HG03060 (cell line): ENCODE measurements around the gene WHRN.

Experiments used
- ATAC-seq: cut with Tn5 transposase; IDR thresholded peaks from one replicate; pipeline ENCODE4 v1.9.1; 2021; ENCODE audit warnings: low read depth, moderate number of reproducible peaks; ENCODE audit not compliant: unreplicated experiment

Gene WHRN

DNA sequence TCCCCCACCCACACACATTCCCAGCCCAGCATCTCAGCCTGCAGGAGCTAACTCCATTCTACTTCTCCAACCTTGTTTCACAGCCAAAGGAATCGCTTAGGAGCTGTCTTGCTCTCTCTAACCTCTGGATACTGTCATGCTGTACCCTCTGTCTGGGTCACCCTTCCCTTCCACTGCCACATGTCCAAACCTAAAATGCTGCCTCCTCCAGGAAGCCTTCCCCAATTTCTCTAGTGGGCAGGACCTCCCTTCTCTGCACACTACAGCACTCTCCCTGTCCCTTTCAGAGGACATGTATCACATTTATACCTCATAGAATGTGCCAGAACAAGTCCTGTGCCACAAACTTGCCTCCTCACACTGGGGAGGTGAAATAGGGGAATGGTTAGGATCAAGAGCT is 30.8 kb downstream of the WHRN start:
- ATAC-seq = no peak

DNA sequence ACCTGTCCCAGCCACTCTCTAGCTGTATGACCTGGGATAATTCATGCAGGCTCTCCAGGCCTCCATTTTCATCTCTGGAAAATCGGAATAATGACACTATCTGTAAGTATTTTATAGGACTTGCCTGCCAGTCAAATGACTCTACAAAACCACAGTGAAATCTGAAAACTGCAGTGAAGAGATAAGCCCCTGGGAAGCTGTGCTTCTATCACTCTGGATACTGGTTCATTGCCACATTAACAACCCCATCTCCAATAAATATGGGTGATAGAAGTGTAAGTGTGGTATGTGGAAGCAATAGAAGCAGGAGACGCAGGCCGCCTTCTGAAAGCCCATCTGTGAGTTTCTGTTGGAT is 31.8 kb downstream of the WHRN start:
- ATAC-seq = no peak

DNA sequence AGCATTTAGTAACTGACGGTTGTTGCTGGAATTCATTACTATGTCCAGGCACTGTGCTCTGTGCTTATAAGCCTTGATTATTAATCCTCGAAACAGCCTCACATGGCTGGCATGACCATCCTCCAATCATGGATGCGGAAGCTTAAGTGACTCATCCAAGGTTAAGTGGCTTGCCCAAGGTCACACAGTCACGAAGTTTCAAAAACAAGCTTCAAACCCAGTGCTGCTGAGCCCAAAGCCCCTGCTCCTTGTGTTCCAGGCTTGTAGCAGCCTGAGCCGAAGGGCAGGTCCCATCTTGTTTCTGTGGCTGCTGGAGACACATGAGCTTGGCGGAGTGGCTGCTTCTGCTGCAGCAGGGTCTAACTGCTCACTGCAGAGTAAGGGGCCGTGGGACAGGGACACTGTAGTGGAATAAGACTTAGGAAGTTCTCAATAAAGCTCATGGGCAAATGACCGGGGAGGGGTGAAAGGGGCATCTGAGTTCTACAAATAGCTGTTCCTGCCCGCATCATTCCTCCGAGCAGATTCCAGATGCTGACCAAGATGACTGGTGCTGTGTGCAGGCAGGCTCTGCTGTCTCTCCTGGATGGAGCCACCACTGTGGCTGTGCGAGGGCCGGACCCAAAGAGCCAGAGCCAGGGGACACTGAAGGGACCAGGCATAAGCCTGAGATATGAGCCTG is 32.4 kb downstream of the WHRN start:
- ATAC-seq = no peak

DNA sequence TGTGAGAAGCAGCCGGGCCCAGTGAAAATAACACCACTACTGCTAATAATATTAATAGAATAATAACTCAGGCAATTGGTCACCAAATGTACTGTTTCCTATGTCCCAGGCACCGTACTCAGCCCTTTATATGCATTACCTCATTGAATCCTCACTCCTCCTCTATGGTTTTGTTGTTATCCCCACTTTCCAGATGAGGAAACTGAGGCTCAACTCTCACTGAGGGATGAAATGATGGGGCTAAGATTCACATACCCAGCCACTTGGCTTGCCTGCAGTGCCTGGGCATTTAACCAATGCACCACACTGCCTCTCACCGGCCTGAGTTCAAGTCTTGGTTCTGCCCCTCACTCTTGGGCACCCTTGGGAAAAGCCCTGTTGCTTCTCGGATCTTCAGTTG is 34.1 kb downstream of the WHRN start:
- no peak for ATAC-seq

DNA sequence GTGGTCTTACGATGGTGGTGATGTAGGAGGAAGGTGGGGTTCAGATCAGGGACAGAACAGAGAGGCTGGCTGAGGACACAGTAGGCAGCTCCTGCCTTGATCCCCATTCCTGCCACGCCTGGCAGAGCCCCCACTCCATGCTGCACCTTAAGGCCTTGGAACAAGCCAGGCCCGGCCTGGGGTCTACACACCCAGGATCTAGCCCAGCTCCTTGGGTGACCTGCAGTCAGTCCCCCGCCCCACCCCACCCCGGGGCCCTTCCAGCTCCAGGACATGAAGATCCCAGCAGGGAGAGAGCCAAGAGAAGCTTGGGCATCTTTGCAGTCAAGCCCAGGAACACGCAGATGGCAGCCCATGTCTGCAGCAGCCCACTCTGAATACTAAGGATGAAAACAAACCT is 34.7 kb downstream of the WHRN start:
- no peak for ATAC-seq

DNA sequence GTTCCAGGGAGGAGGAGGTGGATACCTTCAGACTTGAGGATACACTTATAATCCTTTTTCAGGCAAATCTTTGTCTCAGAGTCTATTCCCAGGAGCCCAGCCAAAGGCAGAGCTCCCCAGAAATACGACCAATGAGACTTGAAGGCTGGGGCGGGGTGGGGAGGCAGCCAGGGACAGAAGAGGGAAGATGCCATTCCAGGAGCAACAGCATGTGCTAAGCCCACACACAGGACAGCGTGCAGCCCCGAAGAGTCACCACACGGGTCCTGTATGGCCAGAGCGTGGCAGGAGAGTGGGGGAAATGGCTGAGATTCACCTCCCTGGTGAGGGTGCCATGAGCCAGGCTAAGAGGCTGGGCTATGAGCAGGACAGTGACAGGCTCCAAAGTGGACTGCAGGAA is 35.2 kb downstream of the WHRN start:
- no peak for ATAC-seq

DNA sequence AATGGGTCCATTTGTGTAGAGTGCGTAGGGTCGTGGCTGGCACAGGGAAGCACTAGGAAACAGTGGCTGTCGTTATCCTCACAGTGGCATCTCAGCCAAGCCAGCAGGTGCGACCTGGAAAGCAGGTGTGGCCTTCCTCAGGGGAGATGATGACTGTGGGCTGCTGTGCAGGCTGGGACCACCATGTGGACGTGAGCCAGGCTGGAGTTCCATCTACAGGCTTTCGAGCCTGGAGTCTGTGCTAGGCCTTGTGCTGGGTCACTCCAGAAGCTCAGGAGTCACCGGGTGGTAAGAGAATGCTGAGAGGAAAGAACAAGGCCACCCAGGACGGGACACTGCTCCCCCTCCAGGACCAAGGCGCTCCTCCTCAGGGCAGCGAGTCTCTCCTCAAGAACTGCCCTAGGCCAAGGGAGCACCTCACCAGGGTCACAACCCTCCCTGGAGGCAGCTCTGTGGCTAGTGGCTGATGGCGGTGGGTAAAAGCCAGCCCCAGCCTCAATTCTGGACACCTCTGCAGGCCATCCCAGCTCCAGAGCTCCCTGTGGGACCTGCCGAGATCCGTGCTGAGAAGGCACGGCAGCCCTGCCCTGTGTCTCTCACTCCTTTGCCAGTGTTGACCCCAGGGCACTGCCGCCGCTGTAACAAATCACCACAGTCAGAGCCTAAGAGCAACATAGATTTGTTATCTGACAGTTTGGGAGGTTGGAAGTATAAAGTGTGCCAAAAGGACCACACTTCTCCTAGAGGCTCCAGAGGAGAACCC is 36.0 kb downstream of the WHRN start:
- no peak for ATAC-seq

DNA sequence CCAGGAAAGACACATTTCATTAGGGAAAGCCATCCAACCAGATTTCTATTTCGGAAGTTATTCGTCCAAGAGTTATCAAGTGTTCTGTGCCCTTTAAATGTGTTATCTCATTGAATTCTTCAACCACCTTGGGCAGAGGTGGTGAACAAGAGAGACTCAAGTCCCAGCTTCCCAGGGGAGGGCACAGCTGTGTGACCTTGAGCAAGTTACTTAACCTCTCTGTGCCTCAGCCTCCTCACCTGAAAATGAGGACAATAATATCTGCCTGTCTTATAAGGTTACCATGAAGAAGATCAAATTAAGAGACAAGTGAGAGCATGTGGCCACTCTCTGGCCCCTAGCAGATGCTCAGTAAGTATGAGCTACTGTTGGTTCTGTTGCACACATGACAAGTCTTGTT is 37.4 kb downstream of the WHRN start:
- ATAC-seq = no peak

DNA sequence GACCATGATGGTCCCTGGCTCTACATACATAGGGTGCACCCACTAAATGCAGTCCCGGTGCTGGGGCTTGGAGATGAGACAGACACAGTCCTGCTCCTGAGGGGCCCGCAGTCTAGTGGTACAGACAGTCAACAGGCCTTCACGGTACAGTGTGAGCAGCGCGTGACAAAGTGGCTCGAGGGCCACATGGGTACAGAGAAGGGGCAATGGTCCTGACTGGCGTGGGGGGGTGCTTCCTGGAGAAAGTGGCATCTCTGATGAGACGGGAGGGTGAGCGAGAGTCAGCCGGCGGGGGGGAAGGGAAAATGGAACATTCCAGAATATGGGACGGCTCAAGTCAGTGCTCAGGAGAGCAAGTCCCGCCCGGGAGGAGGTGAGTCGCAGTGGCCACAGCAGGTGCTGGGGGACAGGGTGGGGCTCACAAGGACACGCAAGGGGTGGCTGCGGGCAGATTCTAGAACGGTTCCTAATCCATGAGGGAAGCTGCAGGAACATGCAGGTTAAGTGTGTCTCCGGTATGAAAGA is 38.0 kb downstream of the WHRN start:
- no peak for ATAC-seq

DNA sequence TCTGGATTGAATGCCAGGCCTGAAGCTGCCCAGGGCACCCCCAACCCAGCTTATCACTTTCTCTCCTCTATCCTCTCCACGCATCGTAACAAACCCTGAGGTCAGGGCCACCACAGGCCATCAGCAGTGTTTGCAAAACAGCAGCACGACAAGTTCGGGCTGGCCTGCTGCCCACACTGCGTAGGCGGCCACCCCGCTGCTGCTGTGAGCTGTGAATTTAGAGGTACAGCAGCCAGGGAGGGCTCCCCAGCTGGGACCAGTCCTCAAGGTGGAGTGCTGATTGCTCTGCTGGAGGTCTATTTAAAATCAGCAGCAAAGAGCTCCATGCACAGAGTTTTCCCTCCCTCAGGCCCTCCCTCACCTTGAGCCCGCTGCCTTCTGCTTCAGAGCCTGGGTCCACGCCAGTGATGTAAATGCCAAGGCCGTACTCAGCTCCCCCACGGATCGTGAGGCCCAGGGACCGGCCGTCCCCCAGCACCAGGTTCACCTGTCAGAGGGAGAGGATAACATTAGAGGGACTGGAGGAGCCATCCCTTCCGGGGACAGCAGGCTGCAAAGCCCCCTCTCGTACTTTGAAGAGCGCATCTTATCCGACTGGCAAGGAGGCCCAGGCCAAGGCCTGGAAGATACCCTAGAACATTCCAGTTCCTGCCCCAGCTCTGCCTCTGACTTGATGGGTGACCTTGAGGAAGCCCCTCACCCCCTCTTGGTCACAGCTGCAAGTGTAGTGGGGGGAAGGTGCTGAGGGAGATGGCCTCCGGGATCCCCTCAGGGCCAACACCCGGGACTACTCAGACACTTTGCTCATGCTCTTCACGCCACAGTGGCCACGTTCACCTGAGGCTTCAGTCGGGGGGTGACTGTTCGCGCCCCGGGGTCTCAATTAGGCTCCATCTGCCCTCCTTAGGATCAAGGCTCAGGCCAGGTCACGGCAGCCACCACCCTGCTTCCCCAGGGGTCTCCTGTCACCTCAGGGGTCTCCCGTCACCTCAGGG is 39.1 kb downstream of the WHRN start:
- no peak for ATAC-seq

DNA sequence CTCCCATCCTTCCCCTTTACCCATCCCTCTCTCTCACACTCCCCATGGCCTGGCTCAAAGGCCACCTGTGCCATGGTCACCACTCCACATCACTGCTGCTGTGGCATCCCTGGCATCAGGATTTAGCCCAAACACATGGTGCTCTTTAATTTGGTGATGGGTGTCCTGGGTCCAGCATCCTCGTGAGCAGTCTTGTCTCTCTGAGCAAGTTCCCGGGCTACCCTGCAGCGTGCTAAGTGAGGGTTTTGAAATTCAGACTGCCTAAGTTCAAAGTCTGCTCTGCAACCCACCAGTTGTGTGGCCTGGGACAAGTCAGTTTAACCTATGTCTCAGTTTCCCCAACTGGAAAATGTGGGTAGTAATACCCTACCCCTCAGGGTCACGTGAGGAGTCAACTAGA is 39.9 kb downstream of the WHRN start:
- no peak for ATAC-seq

DNA sequence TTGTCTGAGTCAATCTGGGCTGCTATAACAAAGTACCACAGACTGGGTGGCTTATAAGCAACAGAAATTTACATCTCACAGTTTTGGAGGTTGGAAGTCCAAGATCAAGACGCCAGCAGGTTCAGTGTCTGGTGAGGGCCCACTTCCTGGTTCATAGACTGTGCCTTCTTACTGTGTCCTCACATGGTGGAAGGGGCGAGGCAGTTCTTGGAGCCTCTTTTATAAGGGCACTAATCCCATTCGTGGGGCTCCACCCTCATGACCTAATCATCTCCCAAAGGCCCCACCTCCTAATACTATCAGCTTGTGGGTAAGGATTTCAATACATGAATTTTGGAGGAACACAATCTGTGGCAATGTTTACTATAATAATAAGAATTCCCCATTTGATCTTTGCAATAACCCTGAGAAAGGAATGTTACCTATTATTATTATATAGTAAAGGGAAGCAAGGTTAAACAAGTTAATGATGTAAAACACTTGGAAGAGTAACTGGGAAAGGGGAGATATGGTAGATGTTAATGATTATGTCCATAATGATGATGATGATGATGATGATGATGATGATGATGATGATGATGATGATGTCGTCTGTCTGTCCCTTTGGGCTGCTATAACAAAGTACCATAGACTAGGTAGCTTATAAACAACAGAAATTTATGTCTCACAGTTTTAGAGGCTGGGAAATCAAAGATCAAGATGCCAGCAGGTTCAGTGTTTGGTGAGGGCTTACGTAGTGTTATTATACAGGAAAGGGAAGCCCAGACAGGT is 40.8 kb downstream of the WHRN start:
- no peak for ATAC-seq

DNA sequence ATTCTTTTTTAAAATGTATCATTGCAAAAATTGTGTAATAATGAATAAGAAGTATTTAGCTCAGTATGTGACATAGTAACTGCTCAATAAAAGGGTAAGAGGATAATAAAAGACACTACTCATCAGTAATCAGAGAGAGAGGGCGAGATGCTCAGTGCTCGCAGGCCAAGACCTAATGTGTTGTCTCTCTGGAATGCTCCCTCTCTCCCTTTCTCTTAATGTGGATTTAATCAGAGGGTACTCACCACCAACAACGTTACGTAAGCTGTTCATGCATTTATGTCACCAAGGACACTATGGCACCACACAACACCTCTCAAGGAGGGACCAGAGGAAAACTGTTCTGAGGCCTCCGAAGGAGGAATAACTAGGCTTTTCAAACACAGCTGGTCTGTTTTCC is 42.5 kb downstream of the WHRN start:
- ATAC-seq = no peak

DNA sequence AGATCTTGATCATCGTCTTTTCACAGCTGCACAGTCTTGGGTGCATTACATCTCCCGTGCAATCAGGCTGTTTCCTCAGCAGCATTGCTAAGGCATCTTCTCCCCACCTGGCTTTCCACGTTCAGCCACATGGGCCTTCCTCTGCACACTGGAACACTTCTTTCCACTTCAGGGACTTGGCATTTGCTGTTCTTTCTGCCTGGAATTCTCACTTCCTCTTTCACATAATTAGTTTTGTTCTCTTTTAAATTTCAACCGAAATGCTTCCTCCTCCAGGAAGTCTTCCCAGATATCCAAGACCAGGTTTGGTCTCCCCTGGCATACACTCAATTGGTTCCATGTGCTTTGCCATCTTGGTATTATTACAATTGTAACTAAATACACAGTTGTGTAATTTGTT is 43.8 kb downstream of the WHRN start:
- no peak for ATAC-seq

DNA sequence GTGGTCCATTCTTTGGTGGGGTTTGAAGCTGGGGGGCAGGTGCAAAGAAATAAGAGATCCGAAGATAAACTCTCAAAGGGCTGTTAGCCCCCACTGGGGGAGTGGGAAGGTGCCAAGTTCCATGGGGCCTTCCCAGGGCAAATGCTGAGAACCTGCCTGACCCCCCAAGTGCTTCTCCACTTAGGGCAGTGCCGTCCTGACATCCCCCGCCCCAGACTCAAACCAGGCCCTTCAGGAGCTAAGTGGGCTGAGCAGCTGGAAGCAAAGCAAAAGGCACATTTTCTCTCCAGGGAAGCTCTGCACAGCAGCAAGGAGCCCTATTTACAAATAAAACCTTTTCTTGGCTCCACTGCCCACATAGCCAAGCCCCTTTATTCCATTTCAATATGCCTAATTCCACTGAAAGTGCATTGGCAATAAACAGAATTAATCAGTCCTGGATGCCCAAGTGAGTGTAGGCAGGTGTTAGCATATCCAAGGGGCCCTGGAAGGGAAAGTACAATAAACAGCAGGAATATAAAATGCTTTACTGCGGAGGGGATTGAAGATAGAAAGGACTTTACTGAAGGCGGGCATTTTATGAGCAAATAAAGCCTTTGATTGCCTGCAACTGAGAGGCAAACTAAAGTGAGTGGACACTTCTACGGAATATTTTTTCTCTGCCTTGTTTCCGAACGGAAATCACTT is 44.6 kb downstream of the WHRN start:
- ATAC-seq = no peak

DNA sequence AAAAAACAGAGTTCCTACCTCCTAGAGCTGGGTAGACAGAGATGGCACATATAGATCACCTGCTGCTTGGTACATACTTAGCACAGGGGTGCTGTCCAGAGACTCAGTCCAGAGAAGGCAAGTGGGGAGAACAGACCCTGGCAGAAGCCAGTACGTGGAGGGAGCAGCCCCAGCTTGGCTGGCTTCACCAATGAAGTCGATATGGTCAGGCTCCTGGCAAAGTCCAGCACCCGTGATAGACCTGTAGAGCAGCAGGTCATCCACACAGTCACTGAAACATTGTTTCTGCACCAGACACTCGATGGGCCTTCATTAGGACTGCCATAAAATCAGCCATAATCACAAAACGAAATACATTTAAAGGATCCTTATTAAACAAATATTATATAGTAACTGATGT is 45.8 kb downstream of the WHRN start:
- no peak for ATAC-seq

DNA sequence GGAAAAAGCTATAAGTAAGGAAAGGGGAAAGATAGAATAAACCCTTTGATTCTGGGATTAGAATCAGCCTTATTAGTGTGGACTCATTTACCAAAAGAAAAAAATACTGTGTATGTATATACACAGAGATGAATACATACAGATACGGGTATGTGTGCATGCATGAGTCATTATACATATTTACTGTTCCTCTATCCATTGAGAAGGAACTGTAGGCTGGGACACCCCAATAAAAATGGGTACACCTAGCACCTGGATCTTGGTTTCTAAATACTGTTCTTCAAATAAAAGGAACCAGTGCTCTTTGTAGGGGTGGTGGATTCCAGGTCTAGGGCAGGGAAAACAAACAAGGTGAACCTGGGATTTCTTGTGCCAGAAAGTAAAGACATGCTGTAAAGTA is 48.3 kb downstream of the WHRN start:
- no peak for ATAC-seq

DNA sequence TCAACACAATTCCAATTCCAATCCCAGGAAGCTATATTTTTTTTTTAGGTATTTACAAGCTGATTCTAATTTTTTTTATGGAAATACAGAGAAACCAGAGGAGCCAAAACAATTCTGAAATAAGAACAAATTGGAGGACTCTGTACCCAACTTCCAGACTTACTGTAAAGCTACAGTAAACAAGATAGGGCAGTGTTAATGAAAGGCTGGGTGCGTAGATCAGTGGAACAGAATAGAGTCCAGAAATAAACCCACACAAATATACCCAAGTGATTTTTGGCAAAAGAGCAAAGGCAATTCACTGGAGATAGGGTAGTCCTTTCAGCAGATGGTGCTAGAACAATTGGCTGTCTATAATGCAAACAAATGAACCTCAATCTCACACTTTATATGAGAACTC is 50.6 kb downstream of the WHRN start:
- ATAC-seq = no peak

DNA sequence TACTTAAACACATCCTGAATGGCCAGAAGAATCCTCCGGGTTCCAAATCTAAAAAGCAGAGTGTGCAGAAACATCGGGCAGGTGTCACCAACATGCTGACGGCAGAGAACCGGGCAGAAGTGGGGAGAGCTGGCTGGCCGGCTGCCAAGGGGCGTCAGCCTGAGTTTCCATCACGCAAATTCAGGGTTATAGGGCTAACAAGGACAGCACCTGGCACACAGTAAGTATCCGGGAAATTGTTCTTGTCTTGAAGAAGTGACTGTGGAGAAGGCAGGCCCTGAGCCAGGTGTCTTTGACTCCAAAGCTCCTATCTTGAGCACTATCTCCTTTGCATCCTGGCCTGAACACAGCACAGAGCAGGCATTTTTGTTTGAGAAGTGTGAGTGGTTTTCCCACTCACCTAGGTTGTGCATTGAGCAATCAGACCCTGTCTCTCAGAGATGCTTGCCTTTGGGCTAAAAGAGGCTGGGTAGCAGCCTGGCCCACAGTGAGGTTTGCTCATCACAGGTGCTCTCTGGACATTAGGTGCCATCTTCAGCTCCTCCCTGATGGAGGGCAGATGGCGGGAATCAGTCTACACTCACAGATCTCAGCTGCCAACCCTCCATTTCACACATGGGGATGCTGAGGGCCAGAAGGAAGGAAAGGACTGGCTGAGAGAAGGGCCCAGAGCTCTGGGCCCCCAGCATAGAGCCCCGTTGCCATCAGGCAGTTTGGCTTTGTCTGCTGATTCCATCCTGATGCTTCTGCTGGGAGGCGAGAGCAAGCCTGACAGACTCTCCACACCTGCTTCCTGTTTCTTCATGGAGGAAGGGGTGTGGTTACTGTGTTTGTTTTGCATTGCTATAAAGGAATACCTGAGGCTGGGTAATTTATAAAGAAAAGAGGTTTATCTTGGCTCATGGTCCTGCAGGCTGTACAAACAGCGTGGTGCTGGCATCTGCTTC is 52.8 kb downstream of the WHRN start:
- ATAC-seq = no peak
